Smooth muscle cell (in vitro differentiated cells): ENCODE results near the gene UQCR10. TPM values are rescaled to one million over a fixed set of nuclear protein-coding genes. Genes with fewer than 3 reads are reported as not detected.

Source experiments
- DNase-seq: peaks from one replicate; lab custom pipeline; 2025; ENCODE audit not compliant: unreplicated experiment; lab: John Stamatoyannopoulos, UW
- H2AFZ ChIP-seq: fragments of 200-600 bp; sonication (generic); 2 replicates; pipeline ENCODE4 v1.6.0; 2016; ENCODE audit warnings: antibody characterized with exemption, low read depth, mild to moderate bottlenecking
- H3F3A ChIP-seq: fragments of 200-600 bp; sonication (generic); 2 replicates; pipeline ENCODE4 v1.6.0; 2017; ENCODE audit warnings: antibody characterized with exemption, low read depth
- H3K27ac ChIP-seq: fragments of 200-600 bp; sonication (generic); 2 replicates; pipeline ENCODE4 v1.5.1; 2016; ENCODE audit warnings: low read depth, mild to moderate bottlenecking
- H3K27me3 ChIP-seq: fragments of 200-600 bp; sonication (generic); 2 replicates; pipeline ENCODE4 v1.6.1; 2016; ENCODE audit warnings: low read depth, mild to moderate bottlenecking
- H3K36me3 ChIP-seq: fragments of 200-600 bp; sonication (generic); 2 replicates; pipeline ENCODE4 v1.5.1; 2016; ENCODE audit warnings: low read depth
- H3K4me1 ChIP-seq: fragments of 200-600 bp; sonication (generic); 2 replicates; pipeline ENCODE4 v1.5.1; 2016; ENCODE audit warnings: low read depth
- H3K4me2 ChIP-seq: fragments of 200-600 bp; sonication (generic); 2 replicates; pipeline ENCODE4 v1.6.0; 2016; ENCODE audit warnings: mild to moderate bottlenecking
- H3K4me3 ChIP-seq: fragments of 200-600 bp; sonication (generic); 2 replicates; pipeline ENCODE4 v1.5.1; 2016; ENCODE audit warnings: mild to moderate bottlenecking
- H3K79me2 ChIP-seq: fragments of 200-600 bp; sonication (generic); 2 replicates; pipeline ENCODE4 v1.6.0; 2016; ENCODE audit warnings: low read depth, mild to moderate bottlenecking
- H3K9ac ChIP-seq: fragments of 200-600 bp; sonication (generic); 2 replicates; pipeline ENCODE4 v1.6.0; 2016; ENCODE audit warnings: low read depth
- H3K9me3 ChIP-seq: fragments of 200-600 bp; sonication (generic); replicated peaks from 2 replicates; pipeline ENCODE4 v1.5.1; 2016; ENCODE audit warnings: low read depth
- H4K20me1 ChIP-seq: fragments of 200-600 bp; sonication (generic); 2 replicates; pipeline ENCODE4 v1.6.0; 2016; ENCODE audit warnings: low read depth
- CTCF ChIP-seq: fragments of 200-600 bp; sonication (generic); IDR thresholded peaks from 2 replicates; pipeline ENCODE4 v1.5.1; 2017; ENCODE audit warnings: borderline replicate concordance, mild to moderate bottlenecking, antibody characterized with exemption; ENCODE audit not compliant: insufficient read depth, poor library complexity, severe bottlenecking
- WGBS: methylation state at CpG from one replicate; pipeline ENCODE4 v1.1.7; 2016; ENCODE audit warnings: low lambda C conversion rate; 5-methylcytosine and 5-hydroxymethylcytosine counted together
- polyA plus RNA-seq: library from polyadenylated mRNA; unstranded; fragments of >200 nt; fragmentation: Nextera tagmentation; extraction: Ambion mirVana; gene quantifications from 2 replicates; pipeline ENCODE4 v1.2.1, GENCODE V29; 2016
- total RNA-seq: library from RNA; depleted of rRNA; stranded (reverse); fragments of >200 nt; gene quantifications from 2 replicates; pipeline ENCODE4 v1.2.3, GENCODE V29; 2014

Gene UQCR10
- total and polyA plus RNA-seq, 2 experiments from 2014 or later = 102 to 296 TPM

GRCh38 chr22:29737251-29738117 is 29.7 kb upstream of the UQCR10 start:
- Histone ChIP-seq H3K9ac (no peak overlapping the region), H3K79me2 (no peaks in the 10 kb centered on the region), H2AFZ (no peak overlapping the region), H3K9me3 (no peaks in the 10 kb centered on the region), H3K36me3 (no peaks in the 10 kb centered on the region), H4K20me1 (no peaks in the 10 kb centered on the region), H3K4me1 (no peaks in the 10 kb centered on the region), H3F3A (no peaks in the 10 kb centered on the region), H3K4me3 (no peak overlapping the region), H3K27me3 (no peaks in the 10 kb centered on the region), H3K4me2 (no peak overlapping the region), H3K27ac (no peak overlapping the region)
- WGBS = 92% methylated on average over 22 of the region's 22 CpGs
- TF ChIP-seq CTCF = no peak
- DNase-seq = no peak

GRCh38 chr22:29738118-29738815 is 28.9 kb upstream of the UQCR10 start:
- no peak for TF ChIP-seq CTCF
- H3K36me3 ChIP-seq = no peaks in the 10 kb centered on the region
- no peak overlapping the region for H3K27ac ChIP-seq
- H3K9ac ChIP-seq = no peak overlapping the region
- DNase-seq = no peak
- H2AFZ ChIP-seq = no peak overlapping the region
- H3K4me1 ChIP-seq = no peaks in the 10 kb centered on the region
- no peaks in the 10 kb centered on the region for H3K27me3 ChIP-seq
- H3K79me2 ChIP-seq = no peaks in the 10 kb centered on the region
- 91% methylated on average over 15 of the region's 15 CpGs for WGBS
- no peak overlapping the region for H3K4me3 ChIP-seq
- H3K9me3 ChIP-seq = no peaks in the 10 kb centered on the region
- no peaks in the 10 kb centered on the region for H4K20me1 ChIP-seq
- no peak overlapping the region for H3K4me2 ChIP-seq
- H3F3A ChIP-seq = no peaks in the 10 kb centered on the region

- H3K4me2 ChIP-seq = no peak overlapping the region
- H3K4me3 ChIP-seq = no peak overlapping the region
- H3F3A ChIP-seq = no peaks in the 10 kb centered on the region
- no peaks in the 10 kb centered on the region for H3K27me3 ChIP-seq
- H2AFZ ChIP-seq = no peak overlapping the region
- 88% methylated on average over 16 of the region's 17 CpGs for WGBS
- no peak for TF ChIP-seq CTCF
- H3K4me1 ChIP-seq = no peaks in the 10 kb centered on the region
- DNase-seq = no peak
- no peak overlapping the region for H3K9ac ChIP-seq
- H3K9me3 ChIP-seq = no peaks in the 10 kb centered on the region
- H3K79me2 ChIP-seq = no peaks in the 10 kb centered on the region
- H3K36me3 ChIP-seq = no peaks in the 10 kb centered on the region
- no peaks in the 10 kb centered on the region for H4K20me1 ChIP-seq
- H3K27ac ChIP-seq = no peak overlapping the region
Measured at GRCh38 chr22:29739346-29739875, 27.8 kb upstream of the UQCR10 start.
